AG04449 (cell line): ENCODE measurements around the gene RNFT2.

ENCODE experiments used
- CTCF ChIA-PET: fragments of 350-600 bp; formaldehyde crosslinking; extraction: SDS; loops from one replicate; lab custom pipeline; 2021; ENCODE audit warnings: antibody characterized with exemption; lab: Yijun Ruan, JAX
- POLR2A ChIA-PET: fragments of 400-600, 350-600 bp; formaldehyde crosslinking; extraction: SDS; loops from one replicate; lab custom pipeline; 2020; ENCODE audit warnings: antibody characterized with exemption, inconsistent platforms; lab: Yijun Ruan, JAX
- DNase-seq: peaks from one replicate; pipeline ENCODE4 v3.0.0-alpha.2; 2010; ENCODE audit warnings: low read depth, low spot score
- H3K4me3 ChIP-seq: 2 replicates; pipeline ENCODE4 v1.5.1; 2011; ENCODE audit warnings: low read depth, mild to moderate bottlenecking, control low read depth, low read length
- CTCF ChIP-seq: IDR thresholded peaks from one replicate; pipeline ENCODE4 v1.5.1; 2011; ENCODE audit warnings: mild to moderate bottlenecking, moderate library complexity, low read length, control low read depth, inconsistent platforms; ENCODE audit not compliant: insufficient read depth; ENCODE audit errors: missing control alignments

Gene RNFT2

DNA sequence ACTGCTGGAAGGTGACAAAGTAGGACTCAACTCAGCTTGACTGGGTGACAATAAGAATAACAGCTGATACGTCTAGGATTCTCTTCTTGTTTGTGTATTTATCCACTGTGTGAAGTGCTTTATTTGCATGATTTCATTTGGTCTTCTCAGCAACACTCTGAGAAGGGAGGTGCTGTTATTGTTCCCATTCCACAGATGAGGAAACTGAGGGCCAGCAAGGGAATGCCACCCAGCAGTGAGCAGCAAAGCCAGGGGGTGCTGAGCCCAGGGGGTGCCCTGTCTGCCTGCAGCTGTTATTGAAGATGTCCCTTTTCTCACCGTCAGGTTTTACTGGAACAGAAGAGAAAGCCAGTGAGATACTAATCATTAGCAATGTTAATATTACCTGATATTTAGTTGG lies 62.8 kb downstream of the RNFT2 start:
- ChIA-PET CTCF (no interaction called here), POLR2A (no interaction called here)
- no peak for DNase-seq
- no peak for TF ChIP-seq CTCF
- H3K4me3 ChIP-seq = no peak overlapping the region

GRCh38 chr12:116802018-116802417 lies 63.9 kb downstream of the RNFT2 start:
- no peak for TF ChIP-seq CTCF
- CTCF ChIA-PET = no interaction called here
- no peak for DNase-seq
- no peak overlapping the region for H3K4me3 ChIP-seq
- POLR2A ChIA-PET = interaction anchor here (0.7 kb wide), 1 partner anchor 68 kb away, joined by 3 read pairs; no protein-coding TSS in a partner anchor

GRCh38 chr12:116803013-116803736 lies 65.1 kb downstream of the RNFT2 start:
- no peak for TF ChIP-seq CTCF
- ChIA-PET CTCF (no interaction called here), POLR2A (no interaction called here)
- DNase-seq = no peak
- no peak overlapping the region for H3K4me3 ChIP-seq

DNA sequence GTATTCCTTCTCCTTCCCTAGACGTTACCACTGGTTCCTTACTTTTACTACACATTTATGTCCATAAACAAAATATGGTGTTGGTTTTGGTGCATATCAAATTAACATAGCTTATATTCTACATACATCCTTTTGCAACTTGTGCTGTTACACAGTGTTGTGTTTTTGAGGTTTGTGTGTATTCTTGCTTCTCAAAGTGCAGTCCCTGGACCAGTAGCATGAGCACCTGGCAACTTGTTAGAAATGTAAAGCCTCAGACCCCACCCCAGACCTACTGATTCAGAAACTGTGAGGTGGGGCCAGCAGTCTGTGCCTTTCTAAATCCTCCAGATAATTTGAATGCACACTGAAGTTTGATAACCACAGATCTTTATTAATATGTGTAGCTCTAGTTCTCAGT lies 65.9 kb downstream of the RNFT2 start:
- ChIA-PET CTCF (no interaction called here), POLR2A (no interaction called here)
- no peak for DNase-seq
- TF ChIP-seq CTCF = no peak
- H3K4me3 ChIP-seq = no peak overlapping the region

- no peak for DNase-seq
- ChIA-PET CTCF (no interaction called here), POLR2A (no interaction called here)
- TF ChIP-seq CTCF = no peak
- H3K4me3 ChIP-seq = no peak overlapping the region
Measured at GRCh38 chr12:116806845-116807440, 68.8 kb downstream of the RNFT2 start.

DNA sequence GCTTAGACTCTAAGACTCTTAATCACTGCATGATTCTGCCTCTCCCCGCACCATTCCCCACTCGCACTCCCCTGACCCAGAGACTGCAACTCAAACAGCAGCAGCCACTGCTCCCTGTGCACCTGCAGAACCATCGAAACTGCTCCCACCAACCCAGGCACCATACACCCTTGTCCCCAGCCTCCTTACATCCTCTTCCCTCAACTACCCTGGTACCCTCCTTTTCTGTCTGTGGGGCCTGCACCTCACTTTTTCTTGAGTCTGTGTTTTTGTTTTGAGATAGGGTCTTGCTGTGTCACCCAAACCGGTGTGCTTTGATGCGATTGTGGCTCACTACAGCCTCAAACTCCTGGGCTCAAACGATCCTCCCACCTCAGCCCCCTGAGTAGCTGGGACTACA lies 69.4 kb downstream of the RNFT2 start:
- ChIA-PET CTCF (no interaction called here), POLR2A (no interaction called here)
- H3K4me3 ChIP-seq = no peak overlapping the region
- TF ChIP-seq CTCF = no peak
- no peak for DNase-seq
